Thyroid gland (tissue), 4 donors: Measurements from ENCODE around the gene LIMS1.

ENCODE experiments used
- CTCF ChIP-seq, 6 experiments: fragments of 200-600 bp in 3 of 6; fragments of 450-650 bp in 3 of 6; sonication (generic) in 3 of 6; IDR thresholded peaks; one replicate each; pipeline ENCODE4 v1.5.1; 2016 to 2019; ENCODE audit warnings: antibody characterized with exemption in 6 of 6, mild to moderate bottlenecking in 2 of 6, inconsistent platforms in 1 of 6, moderate library complexity in 1 of 6
- POLR2A ChIP-seq, 2 donors: fragments of 450-650 bp; IDR thresholded peaks; one replicate each; pipeline ENCODE4 v1.6.1; 2017; ENCODE audit warnings: antibody characterized with exemption in 2 of 2, mild to moderate bottlenecking in 2 of 2, moderate library complexity in 1 of 2

GRCh38 chr2:108701208-108701607 lies 166.9 kb downstream of the LIMS1 start:
- no peak for TF ChIP-seq CTCF (IDR thresholded peaks at IDR 0.05)
- TF ChIP-seq POLR2A (IDR thresholded peaks at IDR 0.05), result no peak
